SKM-1 treated with dmso at 0.1 percent for 144 hours (cell line): ENCODE results near the gene ARHGEF10L.

Source experiments
- DNase-seq: peaks from one replicate; lab custom pipeline; 2025; ENCODE audit not compliant: unreplicated experiment; lab: John Stamatoyannopoulos, UW

Gene ARHGEF10L

GRCh38 chr1:17588048-17588871 lies 48.8 kb downstream of the ARHGEF10L start:
- DNase-seq, result no peak

- no peak for DNase-seq
Observed at GRCh38 chr1:17591814-17592430, 52.4 kb downstream of the ARHGEF10L start.

GRCh38 chr1:17594026-17594425 lies 54.5 kb downstream of the ARHGEF10L start:
- DNase-seq, result no peak

- DNase-seq, result peak; percentile 7
Observed at GRCh38 chr1:17594690-17595601, 55.4 kb downstream of the ARHGEF10L start.

- DNase-seq, result no peak
Observed at GRCh38 chr1:17595602-17595925, 56.1 kb downstream of the ARHGEF10L start.

GRCh38 chr1:17596186-17596585 lies 56.7 kb downstream of the ARHGEF10L start:
- DNase-seq, result no peak

- no peak for DNase-seq
Observed at GRCh38 chr1:17596651-17597509, 57.4 kb downstream of the ARHGEF10L start.

- DNase-seq, result no peak
Observed at GRCh38 chr1:17597651-17598050, 58.2 kb downstream of the ARHGEF10L start.

GRCh38 chr1:17598251-17598650 lies 58.8 kb downstream of the ARHGEF10L start:
- DNase-seq, result no peak

- DNase-seq, result no peak
Observed at GRCh38 chr1:17599291-17599953, 59.9 kb downstream of the ARHGEF10L start.

- DNase-seq, result no peak
Observed at GRCh38 chr1:17599954-17600300, 60.4 kb downstream of the ARHGEF10L start.

- no peak for DNase-seq
Observed at GRCh38 chr1:17600321-17600720, 60.8 kb downstream of the ARHGEF10L start.

GRCh38 chr1:17601643-17602382 lies 62.3 kb downstream of the ARHGEF10L start:
- DNase-seq, result no peak

- DNase-seq, result no peak
Observed at GRCh38 chr1:17603091-17603841, 63.8 kb downstream of the ARHGEF10L start.

- DNase-seq, result no peak
Observed at GRCh38 chr1:17605582-17606344, 66.3 kb downstream of the ARHGEF10L start.

- DNase-seq, result peak; percentile 38
Observed at GRCh38 chr1:17606826-17607440, 67.4 kb downstream of the ARHGEF10L start.

- DNase-seq, result no peak
Observed at GRCh38 chr1:17607644-17608581, 68.4 kb downstream of the ARHGEF10L start.
